ENCODE data around the gene RNF145. TPM values are rescaled to one million over a fixed set of nuclear protein-coding genes. Genes with fewer than 3 reads are reported as not detected.

RNF145 gene
- total RNA-seq, 1 donor from 2014 or later = 56.6 TPM

DNA sequence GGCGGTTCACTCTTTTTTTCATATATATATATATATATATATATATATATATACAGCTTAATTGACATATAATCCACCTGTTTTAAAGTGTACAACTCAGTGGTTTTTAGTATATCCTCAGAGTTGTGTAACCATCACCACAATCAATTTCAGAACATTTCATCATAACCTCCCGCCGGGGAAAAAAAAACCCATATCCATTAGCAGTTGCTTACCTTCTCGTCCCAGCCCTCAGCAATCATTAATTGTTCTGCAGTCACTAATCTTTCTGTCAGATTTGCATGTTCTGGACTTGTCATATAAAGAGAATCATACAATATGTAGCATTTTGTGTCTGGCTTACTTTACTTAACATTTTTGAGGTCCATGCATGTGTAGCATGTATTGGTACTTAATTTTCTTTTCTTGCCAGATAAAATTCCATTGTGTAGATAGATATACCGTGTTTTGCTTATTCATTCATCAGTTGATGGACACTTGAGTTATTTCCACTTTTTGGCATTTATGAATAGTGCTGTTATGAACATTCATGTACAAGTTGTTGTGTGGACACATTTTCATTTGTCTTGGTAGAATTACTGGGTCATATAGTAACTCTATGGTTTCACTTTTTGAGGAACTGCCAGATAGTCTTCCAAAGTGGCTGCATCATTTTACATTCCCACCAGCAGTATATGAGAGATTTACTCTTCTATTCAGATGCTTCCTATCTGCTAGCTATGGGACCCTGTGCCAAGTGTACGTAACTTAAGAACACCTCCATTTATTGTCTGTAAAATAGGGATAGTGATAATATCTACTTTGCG, 3.5 kb upstream of the RNF145 start:
- H3K27me3 Mint-ChIP-seq = peaks cover 3% of the 10 kb centered on the region
- no peaks in the 10 kb centered on the region for H3K9me3 Mint-ChIP-seq (ENCODE audit: low read depth)
- TF ChIP-seq, protein P1, sequence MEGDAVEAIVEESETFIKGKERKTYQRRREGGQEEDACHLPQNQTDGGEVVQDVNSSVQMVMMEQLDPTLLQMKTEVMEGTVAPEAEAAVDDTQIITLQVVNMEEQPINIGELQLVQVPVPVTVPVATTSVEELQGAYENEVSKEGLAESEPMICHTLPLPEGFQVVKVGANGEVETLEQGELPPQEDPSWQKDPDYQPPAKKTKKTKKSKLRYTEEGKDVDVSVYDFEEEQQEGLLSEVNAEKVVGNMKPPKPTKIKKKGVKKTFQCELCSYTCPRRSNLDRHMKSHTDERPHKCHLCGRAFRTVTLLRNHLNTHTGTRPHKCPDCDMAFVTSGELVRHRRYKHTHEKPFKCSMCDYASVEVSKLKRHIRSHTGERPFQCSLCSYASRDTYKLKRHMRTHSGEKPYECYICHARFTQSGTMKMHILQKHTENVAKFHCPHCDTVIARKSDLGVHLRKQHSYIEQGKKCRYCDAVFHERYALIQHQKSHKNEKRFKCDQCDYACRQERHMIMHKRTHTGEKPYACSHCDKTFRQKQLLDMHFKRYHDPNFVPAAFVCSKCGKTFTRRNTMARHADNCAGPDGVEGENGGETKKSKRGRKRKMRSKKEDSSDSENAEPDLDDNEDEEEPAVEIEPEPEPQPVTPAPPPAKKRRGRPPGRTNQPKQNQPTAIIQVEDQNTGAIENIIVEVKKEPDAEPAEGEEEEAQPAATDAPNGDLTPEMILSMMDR (IDR thresholded peaks at IDR 0.05; ENCODE audit: unreplicated experiment) = no peak
- H3K4me3 Mint-ChIP-seq (ENCODE audit: low read depth) = no peak overlapping the region
- H3K4me1 Mint-ChIP-seq (ENCODE audit: low read depth) = peaks cover 8% of the 10 kb centered on the region
- no peak for DNase-seq (ENCODE audit: low spot score, unreplicated experiment)
- no peaks in the 10 kb centered on the region for H3K36me3 Mint-ChIP-seq (ENCODE audit: insufficient read depth)
- H3K27ac Mint-ChIP-seq = no peak overlapping the region

DNA sequence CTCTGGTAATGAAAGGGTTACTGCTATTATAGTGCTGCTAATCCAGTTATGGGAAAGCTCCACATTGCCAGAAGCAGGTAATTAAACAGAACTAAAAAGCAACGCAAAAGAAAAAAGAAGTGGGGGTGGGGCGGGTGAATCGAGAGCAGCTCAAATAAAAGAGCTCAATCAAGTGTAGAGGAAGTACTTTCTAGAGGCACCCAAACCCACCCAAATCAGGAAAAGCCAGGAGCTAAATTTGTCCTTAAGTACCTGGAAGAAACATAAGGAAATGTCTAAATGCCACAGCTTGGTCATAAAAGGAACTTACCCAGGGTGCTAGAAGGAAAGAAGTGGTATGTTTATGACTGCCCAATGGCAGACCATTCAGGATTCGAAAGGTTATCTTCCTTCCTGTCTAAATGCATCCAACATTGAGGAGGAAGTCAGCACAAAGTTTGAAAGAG, 2.4 kb upstream of the RNF145 start:
- TF ChIP-seq, protein P1 (IDR thresholded peaks at IDR 0.05; ENCODE audit: unreplicated experiment) = no peak
- Mint-ChIP-seq H3K9me3 (ENCODE audit: low read depth) (no peaks in the 10 kb centered on the region), H3K27me3 (peaks cover 3% of the 10 kb centered on the region), H3K27ac (no peak overlapping the region), H3K4me3 (ENCODE audit: low read depth) (no peak overlapping the region), H3K36me3 (ENCODE audit: insufficient read depth) (no peaks in the 10 kb centered on the region), H3K4me1 (ENCODE audit: low read depth) (peaks cover 16% of the 10 kb centered on the region)
- no peak for DNase-seq (ENCODE audit: low spot score, unreplicated experiment)

DNA sequence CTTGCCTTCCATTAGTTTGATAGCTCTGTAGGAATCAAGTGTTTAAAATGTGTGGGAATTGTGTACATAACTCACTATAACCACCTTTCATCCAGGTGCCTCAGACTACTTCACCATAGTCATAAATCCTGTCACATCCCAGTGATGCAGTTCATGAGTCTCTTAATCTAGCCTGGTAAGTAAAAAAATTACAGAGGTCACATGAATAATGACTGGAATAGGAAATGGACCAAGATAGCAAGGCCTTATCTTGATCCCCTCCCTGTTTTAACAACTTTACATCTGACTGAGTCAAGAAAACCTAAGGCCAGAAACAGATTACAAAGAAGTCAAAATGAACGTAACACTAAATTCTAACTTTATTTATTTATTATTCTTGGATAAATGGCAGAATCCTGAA, 1.5 kb upstream of the RNF145 start:
- TF ChIP-seq, protein P1 (IDR thresholded peaks at IDR 0.05; ENCODE audit: unreplicated experiment) = no peak
- DNase-seq (ENCODE audit: low spot score, unreplicated experiment) = no peak
- Mint-ChIP-seq H3K4me1 (ENCODE audit: low read depth) (peaks cover 22% of the 10 kb centered on the region), H3K9me3 (ENCODE audit: low read depth) (no peaks in the 10 kb centered on the region), H3K27me3 (peaks cover 3% of the 10 kb centered on the region), H3K36me3 (ENCODE audit: insufficient read depth) (no peaks in the 10 kb centered on the region), H3K27ac (no peak overlapping the region), H3K4me3 (ENCODE audit: low read depth) (peak overlapping the region; percentile 85)

DNA sequence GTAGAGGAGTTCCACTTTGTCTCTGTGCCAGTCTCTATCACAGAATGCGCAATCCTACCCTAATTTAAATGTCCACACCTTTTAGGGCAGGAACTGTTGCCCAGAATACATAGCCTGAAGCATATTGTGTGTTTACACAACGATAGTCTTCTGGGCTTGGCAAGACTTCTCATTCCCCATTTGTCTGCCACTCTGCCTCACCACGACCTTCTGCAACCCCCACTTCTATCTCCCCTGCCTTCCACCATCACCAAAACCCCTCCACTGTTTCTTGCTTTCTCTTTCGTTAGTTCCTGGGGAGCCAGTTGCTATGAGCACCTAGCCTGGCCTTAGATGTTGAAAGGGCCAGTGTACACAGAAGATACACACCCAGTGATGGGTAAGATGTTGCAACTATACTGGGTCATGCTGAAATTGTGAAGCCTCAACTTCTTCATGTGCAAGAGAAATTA, 883 bp upstream of the RNF145 start:
- no peaks in the 10 kb centered on the region for H3K36me3 Mint-ChIP-seq (ENCODE audit: insufficient read depth)
- no peak for DNase-seq (ENCODE audit: low spot score, unreplicated experiment)
- H3K4me3 Mint-ChIP-seq (ENCODE audit: low read depth) = peak overlapping the region; percentile 85
- no peaks in the 10 kb centered on the region for H3K9me3 Mint-ChIP-seq (ENCODE audit: low read depth)
- TF ChIP-seq, protein P1 (IDR thresholded peaks at IDR 0.05; ENCODE audit: unreplicated experiment) = no peak
- H3K27me3 Mint-ChIP-seq = peaks cover 3% of the 10 kb centered on the region
- H3K27ac Mint-ChIP-seq = peak overlapping the region; percentile 81
- H3K4me1 Mint-ChIP-seq (ENCODE audit: low read depth) = peaks cover 24% of the 10 kb centered on the region

DNA sequence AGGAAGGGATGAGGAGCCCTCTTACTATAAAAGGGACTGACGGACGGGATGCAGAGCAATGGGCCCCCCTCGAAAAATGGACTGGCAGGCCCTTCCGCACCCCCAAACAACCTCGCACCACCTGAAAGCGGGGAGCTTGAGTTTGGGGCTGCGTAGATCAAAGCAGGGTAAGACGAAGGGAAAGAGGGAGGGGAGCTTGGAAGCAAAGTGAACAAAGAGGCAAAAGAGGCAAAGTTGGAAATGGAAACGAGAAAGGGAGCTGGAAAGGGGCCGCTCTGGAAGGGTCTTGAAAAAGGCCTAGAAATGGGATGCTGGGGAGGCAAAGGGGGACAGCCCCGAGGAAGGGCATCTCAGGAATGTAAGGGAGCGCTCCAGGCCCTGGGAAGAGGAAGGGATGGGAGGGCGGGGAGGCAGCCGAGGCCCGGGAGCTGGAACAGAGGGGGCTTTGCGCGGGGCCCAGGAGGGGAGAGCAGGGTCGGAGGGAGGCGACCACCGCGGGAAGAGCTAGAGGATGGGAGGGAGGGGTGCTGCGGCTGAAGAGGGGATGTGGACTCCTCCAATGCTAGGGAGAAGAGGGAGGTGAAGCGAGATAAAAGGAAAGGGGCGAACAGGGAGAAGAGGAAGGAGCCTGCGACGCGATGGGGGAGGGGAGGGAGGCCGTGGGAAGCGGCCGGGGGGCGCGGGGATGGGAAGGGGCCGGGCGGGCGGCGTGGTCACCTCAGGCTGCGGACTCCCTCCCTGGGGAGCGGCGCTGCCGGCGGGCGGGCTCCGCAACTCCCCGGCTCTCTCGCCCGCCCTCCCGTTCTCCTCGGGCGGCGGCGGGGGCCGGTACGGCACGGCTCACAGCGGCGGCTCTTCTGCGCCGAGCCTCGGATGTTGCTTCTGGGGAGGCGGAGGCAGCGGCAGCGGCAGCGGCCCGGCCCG, 577 bp downstream of the RNF145 start:
- no peaks in the 10 kb centered on the region for H3K27me3 Mint-ChIP-seq
- TF ChIP-seq, protein P1 (IDR thresholded peaks at IDR 0.05; ENCODE audit: unreplicated experiment) = no peak
- peak; percentile 15 for DNase-seq (ENCODE audit: low spot score, unreplicated experiment)
- peak overlapping the region; percentile 93 for H3K4me3 Mint-ChIP-seq (ENCODE audit: low read depth)
- peak overlapping the region; percentile 95 for H3K27ac Mint-ChIP-seq
- no peaks in the 10 kb centered on the region for H3K9me3 Mint-ChIP-seq (ENCODE audit: low read depth)
- H3K36me3 Mint-ChIP-seq (ENCODE audit: insufficient read depth) = no peaks in the 10 kb centered on the region
- peaks cover 24% of the 10 kb centered on the region for H3K4me1 Mint-ChIP-seq (ENCODE audit: low read depth)

Measured in progenitor cell of endocrine pancreas (in vitro differentiated cells).